H4 (cell line): ENCODE data around the gene CPA3. TPM values are rescaled to one million over a fixed set of nuclear protein-coding genes. Genes with fewer than 3 reads are reported as not detected.
A peak's percentile ranks its signal among the peaks of the same experiment; 100 is the strongest.

Experiments used
- DNase-seq: peaks from one replicate; pipeline ENCODE4 v3.0.0-alpha.2; 2015; ENCODE audit warnings: low spot score
- total RNA-seq: library from RNA; depleted of rRNA; stranded (reverse); fragments of >200 nt; shearing (Covaris generic); gene quantifications from 2 replicates; pipeline ENCODE4 v1.2.3, GENCODE V29; 2014; rRNA removed

CPA3 gene
- total RNA-seq, 1 experiment from 2014 or later = not detected

DNA sequence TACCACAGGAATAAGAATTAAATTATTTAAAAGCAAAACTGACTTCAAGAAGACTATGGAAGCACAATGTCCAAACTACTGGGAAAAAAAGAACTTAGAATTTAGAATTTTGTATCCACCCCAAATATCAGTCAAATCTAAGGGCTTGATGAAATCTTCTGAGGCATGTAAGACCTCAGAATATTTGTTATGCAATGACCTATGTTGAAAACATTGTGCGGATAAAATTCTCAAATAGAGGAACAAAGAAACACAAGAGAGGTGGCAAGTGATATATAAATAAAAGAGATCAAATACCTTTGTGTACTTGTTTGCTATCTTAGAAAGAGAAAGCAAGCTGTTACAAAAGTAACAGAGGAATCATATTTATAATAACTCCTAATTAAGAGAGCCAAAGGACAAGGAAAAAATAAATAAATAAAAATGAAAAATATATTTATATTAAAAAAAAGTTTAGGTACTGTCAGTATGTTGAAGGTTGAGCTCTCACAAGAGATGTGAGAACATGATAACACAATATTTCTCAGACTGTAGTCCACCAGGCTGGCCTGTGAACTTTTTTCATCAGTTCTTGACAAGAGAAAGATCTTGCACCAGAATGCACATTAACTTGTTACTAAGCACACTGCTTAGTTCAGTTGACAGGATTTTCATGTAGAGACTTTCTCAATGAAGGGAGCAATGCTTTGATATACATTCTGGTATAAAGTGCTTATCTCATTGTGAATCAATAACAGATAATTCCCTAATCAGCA lies 50.0 kb downstream of the CPA3 start:
- no peak for DNase-seq

GRCh38 chr3:148916132-148916531 lies 51.0 kb downstream of the CPA3 start:
- DNase-seq = no peak

DNA sequence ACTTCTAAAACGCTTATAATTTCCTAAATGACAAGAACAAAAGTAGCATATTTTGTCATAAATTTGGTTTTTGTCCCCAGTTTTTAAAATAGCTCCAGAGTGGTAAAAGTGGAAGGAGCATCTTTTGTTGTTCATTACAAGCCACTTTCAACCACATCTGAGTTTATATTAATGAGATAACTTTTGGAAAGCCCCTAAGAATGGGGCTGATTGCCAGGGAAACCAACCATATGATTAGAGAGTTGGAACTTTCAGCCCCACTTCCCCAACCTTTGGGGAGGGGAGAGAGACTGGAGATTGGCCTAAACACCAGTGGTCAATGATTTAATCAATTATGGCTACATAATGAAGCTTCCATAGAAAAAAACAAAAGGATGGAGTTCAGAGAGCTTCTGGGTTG lies 57.4 kb downstream of the CPA3 start:
- DNase-seq = no peak

GRCh38 chr3:148923592-148923991 lies 58.5 kb downstream of the CPA3 start:
- DNase-seq = no peak

DNA sequence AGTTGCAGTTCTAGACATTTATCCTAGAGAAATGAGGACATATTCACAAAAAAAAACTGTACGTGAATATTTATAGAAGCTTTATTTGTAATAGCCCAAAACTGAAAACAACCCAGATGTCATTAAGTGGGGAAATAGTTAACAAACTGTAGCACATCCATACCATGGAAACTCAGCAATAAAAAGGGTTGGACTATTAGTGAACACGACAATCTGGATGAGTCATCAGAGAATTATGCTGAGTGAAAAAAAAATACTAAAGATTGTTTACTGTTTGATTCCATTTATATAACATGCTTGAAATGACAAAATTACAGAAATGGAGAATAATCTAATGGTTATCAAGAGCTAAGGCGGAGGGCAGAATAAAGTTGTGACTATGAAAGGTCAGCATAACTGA lies 59.5 kb downstream of the CPA3 start:
- no peak for DNase-seq

- DNase-seq = no peak
Observed at GRCh38 chr3:148925845-148926244, 60.7 kb downstream of the CPA3 start.

- no peak for DNase-seq
Observed at GRCh38 chr3:148930752-148931151, 65.7 kb downstream of the CPA3 start.

DNA sequence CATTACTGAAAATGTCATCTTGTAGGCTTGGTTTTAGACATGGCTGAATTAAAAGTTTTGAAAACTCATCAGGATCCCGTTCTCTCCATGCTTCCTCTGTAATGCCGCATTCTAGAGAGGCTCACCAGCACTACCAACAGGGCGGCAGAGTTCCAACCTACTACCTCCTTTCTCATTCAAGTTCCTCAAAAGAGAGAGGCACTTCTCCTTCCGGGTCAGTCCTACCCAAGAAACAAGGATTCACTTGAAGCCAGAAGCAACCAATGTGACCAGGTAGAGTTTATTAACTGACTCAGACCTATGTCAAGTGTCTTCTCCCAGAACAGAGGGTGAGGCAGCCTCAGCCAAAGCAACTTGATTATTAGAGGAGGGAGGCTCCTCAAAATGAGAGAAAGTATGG lies 66.5 kb downstream of the CPA3 start:
- DNase-seq = no peak

GRCh38 chr3:148932972-148933371 lies 67.9 kb downstream of the CPA3 start:
- DNase-seq = no peak

DNA sequence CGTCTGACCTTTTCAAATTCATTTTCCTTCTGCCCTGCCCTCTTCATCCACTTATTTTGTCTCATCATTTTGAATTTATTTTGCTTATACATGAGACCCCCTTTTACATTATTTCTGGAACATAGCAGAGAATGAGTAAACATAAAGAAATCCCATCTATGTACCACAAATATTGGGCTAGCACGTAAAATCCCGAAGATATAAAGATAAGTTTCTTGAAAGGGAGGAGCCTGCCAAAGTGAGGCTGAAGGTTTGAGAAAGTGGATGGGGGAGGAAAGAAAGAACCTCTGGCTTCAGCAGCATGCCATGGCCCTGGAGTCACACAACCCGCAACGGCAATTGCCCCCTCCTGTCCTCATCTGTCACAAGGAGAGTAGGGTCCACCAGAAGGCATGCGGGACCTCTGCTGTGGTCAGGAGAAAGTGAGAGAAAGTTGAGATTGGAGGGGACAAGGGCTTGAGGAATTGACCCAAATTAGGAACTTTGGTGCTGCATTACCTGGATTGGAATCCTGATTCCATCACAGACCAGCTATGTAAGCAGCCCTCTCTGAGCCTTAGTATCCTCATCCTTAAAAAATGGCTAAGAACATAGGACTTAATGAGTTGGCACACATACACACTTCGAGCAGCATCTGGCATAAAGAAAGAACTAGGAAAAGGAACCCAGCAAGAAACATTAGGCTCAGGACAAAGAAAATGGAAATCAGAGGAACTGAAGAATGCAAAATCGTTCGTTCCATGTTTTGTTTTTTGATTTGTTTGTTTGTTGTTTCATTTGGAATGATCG lies 72.6 kb downstream of the CPA3 start:
- no peak for DNase-seq

DNA sequence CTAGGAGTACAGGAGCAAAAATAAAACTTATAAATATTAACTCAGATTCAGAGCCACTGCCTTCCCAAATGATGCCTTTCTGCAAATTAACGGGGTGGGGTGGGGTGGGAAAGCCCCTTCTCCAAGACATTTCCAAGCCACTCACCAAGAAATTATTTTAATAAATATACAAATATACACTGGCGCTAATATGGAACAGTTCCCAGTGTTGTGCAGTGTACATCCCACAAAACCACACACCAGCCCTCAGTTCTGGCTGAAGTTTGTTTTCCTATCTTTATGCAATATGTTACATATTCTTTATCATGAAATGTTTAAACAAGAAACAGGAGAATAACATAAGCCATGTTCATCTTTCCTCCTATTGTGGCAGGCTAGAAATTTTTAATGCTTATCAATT lies 73.2 kb downstream of the CPA3 start:
- no peak for DNase-seq

- DNase-seq = no peak
Observed at GRCh38 chr3:148938936-148939335, 73.8 kb downstream of the CPA3 start.

- DNase-seq = no peak
Observed at GRCh38 chr3:148940983-148941382, 75.9 kb downstream of the CPA3 start.

- DNase-seq = peak; percentile 91
Observed at GRCh38 chr3:148943506-148944205, 78.6 kb downstream of the CPA3 start.

- DNase-seq = no peak
Observed at GRCh38 chr3:148945116-148945515, 80.0 kb downstream of the CPA3 start.

Other genes with a start within 250 kb of the CPA3 start
- gene AGTR1, start 167.4 kb upstream of the CPA3 start, total RNA-seq = 0.45 and 0.53 TPM in 2 replicates
- not detected in 2 replicates for gene CPB1, start 37.5 kb upstream of the CPA3 start, total RNA-seq
- 34.4 and 45.7 TPM in 2 replicates for gene GYG1, start 126.2 kb downstream of the CPA3 start, total RNA-seq
- gene HLTF, start 221.2 kb downstream of the CPA3 start, total RNA-seq = 54.8 and 63.4 TPM in 2 replicates